ENCODE results near the gene PCDH12.

- TF ChIP-seq CTCF (IDR thresholded peaks at IDR 0.05; ENCODE audit: low read depth, low read length, poor library complexity, severe bottlenecking) (no peak), EZH2phosphoT487 (IDR thresholded peaks at IDR 0.05; ENCODE audit: borderline replicate concordance, low read length) (no peak)
Measured at GRCh38 chr5:141942185-141942857, 15.7 kb downstream of the PCDH12 start.
